Uterus (tissue), 4 donors: ENCODE measurements around the gene ZCCHC7. TPM values are rescaled to one million over a fixed set of nuclear protein-coding genes. Genes with fewer than 3 reads are reported as not detected.

Experiments
- DNase-seq, 2 donors: peaks; one replicate each; pipeline ENCODE4 v3.0.0-alpha.2; 2019 to 2020
- H3K27ac ChIP-seq, 2 donors: fragments of 200-600 bp; sonication (generic); 1 replicate in 1 of 2; 2 replicates in 1 of 2; pipeline ENCODE4 v1.5.1; 2016 to 2018
- H3K27me3 ChIP-seq, 2 donors: fragments of 200-600 bp; sonication (generic); one replicate each; pipeline ENCODE4 v1.5.1; 2018 to 2019; ENCODE audit warnings: control low read depth in 1 of 2
- H3K36me3 ChIP-seq, 2 donors: fragments of 200-600 bp; sonication (generic); one replicate each; pipeline ENCODE4 v1.5.1; 2019; ENCODE audit warnings: control low read depth in 1 of 2
- H3K4me1 ChIP-seq, 2 donors: fragments of 200-600 bp; sonication (generic); one replicate each; pipeline ENCODE4 v1.5.1; 2018 to 2019; ENCODE audit warnings: control low read depth in 1 of 2
- H3K4me3 ChIP-seq, 2 donors: fragments of 200-600 bp; sonication (generic); 1 replicate in 1 of 2; 2 replicates in 1 of 2; pipeline ENCODE4 v1.5.1; 2018 to 2019; ENCODE audit warnings: mild to moderate bottlenecking in 1 of 2
- H3K9me3 ChIP-seq, 2 donors: fragments of 200-600 bp; sonication (generic); one replicate each; pipeline ENCODE4 v1.5.1; 2019; ENCODE audit warnings: control low read depth in 1 of 2
- CTCF ChIP-seq, 4 experiments: fragments of 200-600 bp in 2 of 4; fragments of 450-650 bp in 2 of 4; sonication (generic) in 2 of 4; IDR thresholded peaks; one replicate each; pipeline ENCODE4 v1.5.1; 2016 to 2019; ENCODE audit warnings: antibody characterized with exemption in 4 of 4, mild to moderate bottlenecking in 2 of 4, moderate library complexity in 1 of 4
- POLR2A ChIP-seq, 2 donors: fragments of 450-650 bp; IDR thresholded peaks; one replicate each; pipeline ENCODE4 v1.6.1; 2016; ENCODE audit warnings: antibody characterized with exemption in 2 of 2, mild to moderate bottlenecking in 1 of 2, moderate library complexity in 1 of 2
- intact Hi-C: fragments of 100-400 bp; cut with DNase I; formaldehyde crosslinking; loops from one replicate; pipeline ENCODE4 v1.15.1; 2023; ENCODE audit warnings: low total_unique reads
- total RNA-seq, 4 donors: library from RNA; depleted of rRNA in 3 of 4; stranded (reverse); fragments of >200 nt in 3 of 4; gene quantifications; one replicate each; pipeline versions ENCODE4 v1.1.0 to v1.2.4, GENCODE V29; 2014 to 2023
- donor health status: DM: yes; HTN: yes; CAD: no.

ZCCHC7 gene
- total RNA-seq, 4 donors from 2014 or later, result 15.6 to 37.4 (median 30.2) TPM

DNA sequence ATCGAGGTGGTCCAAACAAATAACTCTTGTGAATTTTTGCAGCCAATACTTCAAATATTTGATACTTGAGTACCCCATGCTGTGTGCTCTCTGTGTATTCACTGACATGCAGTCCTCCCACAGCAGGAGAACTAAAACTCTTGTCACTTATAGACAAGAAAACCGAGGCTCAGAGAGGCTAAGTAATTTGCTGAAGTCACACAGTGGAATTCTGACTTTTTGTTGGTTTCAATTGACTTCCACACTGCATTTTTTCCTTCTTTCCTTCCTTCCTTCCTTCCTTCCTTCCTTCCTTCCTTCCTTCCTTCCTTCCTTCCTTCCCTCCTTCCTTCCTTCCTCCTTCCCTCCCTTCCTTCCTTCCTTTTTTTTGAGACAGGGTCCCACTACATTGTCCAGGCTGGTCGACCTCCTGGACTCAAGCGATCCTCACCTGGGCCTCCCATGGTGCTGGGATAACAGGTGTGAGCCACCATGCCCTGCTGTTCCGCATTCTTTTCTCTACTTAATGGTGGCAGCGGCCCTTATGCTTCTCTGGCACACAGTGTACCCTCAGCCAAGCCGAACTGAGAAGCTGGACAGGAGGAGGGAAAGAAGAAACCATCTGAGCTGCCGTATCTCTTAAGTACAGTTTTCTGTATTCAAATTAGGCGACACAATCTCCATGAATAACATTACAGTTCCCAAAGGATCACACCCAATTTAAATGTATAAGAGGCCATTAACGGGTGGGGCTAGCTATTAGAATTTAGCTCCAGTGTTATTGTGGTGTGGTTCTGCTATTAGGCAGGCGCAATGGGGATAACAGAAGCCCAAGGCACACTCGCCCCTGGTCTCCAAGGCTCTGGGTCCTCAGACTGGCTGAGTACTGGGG, 263.7 kb downstream of the ZCCHC7 start:
- DNase-seq, result no peak
- Histone ChIP-seq H3K4me3 (no peak overlapping the region), H3K9me3 (no peaks in the 10 kb centered on the region), H3K4me1 (no peaks in the 10 kb centered on the region), H3K27me3 (no peaks in the 10 kb centered on the region), H3K36me3 (no peaks in the 10 kb centered on the region), H3K27ac (no peak overlapping the region)
- intact Hi-C loops, result no loop called here
- TF ChIP-seq CTCF (IDR thresholded peaks at IDR 0.05) (no peak), POLR2A (IDR thresholded peaks at IDR 0.05) (no peak)

GRCh38 chr9:37385286-37385685, 264.9 kb downstream of the ZCCHC7 start:
- DNase-seq, result no peak
- Histone ChIP-seq H3K27me3 (no peaks in the 10 kb centered on the region), H3K4me3 (no peak overlapping the region), H3K36me3 (no peaks in the 10 kb centered on the region), H3K4me1 (no peaks in the 10 kb centered on the region), H3K9me3 (no peaks in the 10 kb centered on the region), H3K27ac (no peak overlapping the region)
- TF ChIP-seq CTCF (IDR thresholded peaks at IDR 0.05), result no peak
- intact Hi-C loops, result no loop called here

DNA sequence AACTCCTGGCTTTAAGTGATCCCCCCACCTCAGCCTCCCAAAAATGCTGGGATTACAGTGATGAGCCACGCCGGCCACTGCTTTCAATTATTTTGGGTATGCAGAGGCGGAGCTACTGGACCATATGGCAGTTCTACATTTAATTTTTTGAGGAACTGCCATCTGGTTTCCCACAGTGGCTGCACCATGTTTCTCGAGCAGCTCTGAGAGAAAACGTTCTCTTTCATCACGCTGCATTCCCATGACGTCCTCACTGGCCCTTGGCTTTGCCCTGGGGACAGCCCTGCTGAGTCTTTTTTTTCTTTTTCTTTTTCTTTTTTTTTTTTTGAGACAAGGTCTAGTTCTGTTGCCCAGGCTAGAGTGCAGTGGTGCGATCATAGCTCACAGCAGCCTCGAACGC, 266.6 kb downstream of the ZCCHC7 start:
- no peak overlapping the region for H3K27ac ChIP-seq
- intact Hi-C loops, result no loop called here
- no peaks in the 10 kb centered on the region for H3K9me3 ChIP-seq
- no peaks in the 10 kb centered on the region for H3K27me3 ChIP-seq
- no peaks in the 10 kb centered on the region for H3K36me3 ChIP-seq
- no peak for DNase-seq
- no peak for TF ChIP-seq CTCF (IDR thresholded peaks at IDR 0.05)
- no peak for TF ChIP-seq POLR2A (IDR thresholded peaks at IDR 0.05)
- H3K4me1 ChIP-seq, result no peaks in the 10 kb centered on the region
- no peak overlapping the region for H3K4me3 ChIP-seq

GRCh38 chr9:37390759-37391158, 270.4 kb downstream of the ZCCHC7 start:
- H3K27ac ChIP-seq, result no peak overlapping the region
- H3K9me3 ChIP-seq, result no peaks in the 10 kb centered on the region
- DNase-seq, result no peak
- H3K4me3 ChIP-seq, result no peak overlapping the region
- TF ChIP-seq POLR2A (IDR thresholded peaks at IDR 0.05) (no peak), CTCF (IDR thresholded peaks at IDR 0.05) (no peak)
- intact Hi-C loops, result no loop called here
- no peaks in the 10 kb centered on the region for H3K27me3 ChIP-seq
- H3K4me1 ChIP-seq, result no peaks in the 10 kb centered on the region
- H3K36me3 ChIP-seq, result no peaks in the 10 kb centered on the region

DNA sequence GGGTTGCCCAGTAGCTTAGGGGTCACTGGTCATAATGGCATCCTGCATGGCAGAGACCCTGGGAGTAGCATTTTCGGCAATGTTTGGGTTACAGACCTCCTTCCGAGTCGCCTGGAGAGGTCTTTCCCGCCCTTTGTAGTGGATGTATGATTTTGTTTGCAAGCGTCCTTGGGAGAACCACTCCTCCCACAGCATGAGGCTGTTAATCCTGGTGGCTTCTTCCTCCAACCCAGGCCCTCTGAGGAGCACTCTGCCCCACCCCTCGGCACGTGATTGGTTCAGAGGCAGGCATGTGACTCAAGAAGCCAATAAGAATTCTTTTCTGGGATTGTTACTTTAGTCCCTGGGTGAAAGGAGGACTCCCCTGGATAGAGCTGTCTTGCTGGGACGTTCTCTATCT, 271.9 kb downstream of the ZCCHC7 start:
- Histone ChIP-seq H3K4me1 (no peaks in the 10 kb centered on the region), H3K9me3 (no peaks in the 10 kb centered on the region), H3K36me3 (no peaks in the 10 kb centered on the region), H3K27ac (no peak overlapping the region), H3K4me3 (no peak overlapping the region), H3K27me3 (no peaks in the 10 kb centered on the region)
- DNase-seq, result no peak
- intact Hi-C loops, result no loop called here
- TF ChIP-seq POLR2A (IDR thresholded peaks at IDR 0.05) (no peak), CTCF (IDR thresholded peaks at IDR 0.05) (no peak)
